ENCODE results near the gene MEGF11. TPM values are rescaled to one million over a fixed set of nuclear protein-coding genes. Genes with fewer than 3 reads are reported as not detected.

MEGF11 gene
- total and polyA plus RNA-seq, 10 donors: 0.02 to 0.61 (median 0.23) TPM; not detected in 4

DNA sequence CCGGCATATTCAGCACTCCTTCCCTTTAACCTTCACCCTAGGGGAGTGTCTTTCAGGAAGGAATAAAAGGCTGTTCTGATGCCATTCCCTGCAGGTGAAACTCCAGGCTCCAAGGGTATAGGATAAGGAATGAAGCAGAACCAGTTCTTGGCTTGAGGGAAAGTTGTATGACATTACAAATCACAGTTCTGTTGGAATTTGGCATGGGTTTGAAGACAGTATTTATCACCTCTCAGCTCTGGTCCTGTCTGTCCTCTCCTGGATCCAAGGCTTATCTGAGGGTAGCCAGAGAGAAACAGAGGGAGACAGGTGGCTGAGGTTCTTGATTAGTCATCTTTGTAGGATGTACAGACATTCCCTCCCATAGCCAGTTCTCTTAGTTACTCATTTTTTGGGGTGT, 347.2 kb downstream of the MEGF11 start:
- DNase-seq: no peak
- Histone ChIP-seq H3K4me3 (no peak overlapping the region), H3K9me3 (no peaks in the 10 kb centered on the region), H3K36me3 (peaks cover 2 to 96% (median 15%) of the 10 kb centered on the region in 6 donors), H3K27me3 (replicated peaks in 1 of 7) (no peaks in the 10 kb centered on the region), H3K27ac (no peak overlapping the region), H3K4me1 (peaks cover 3 to 27% (median 20%) of the 10 kb centered on the region in 6 donors)
- 72 to 88% (median 79%) methylated on average over 1 of the region's 1 CpG for WGBS, 5 donors
- TF ChIP-seq, protein P1, sequence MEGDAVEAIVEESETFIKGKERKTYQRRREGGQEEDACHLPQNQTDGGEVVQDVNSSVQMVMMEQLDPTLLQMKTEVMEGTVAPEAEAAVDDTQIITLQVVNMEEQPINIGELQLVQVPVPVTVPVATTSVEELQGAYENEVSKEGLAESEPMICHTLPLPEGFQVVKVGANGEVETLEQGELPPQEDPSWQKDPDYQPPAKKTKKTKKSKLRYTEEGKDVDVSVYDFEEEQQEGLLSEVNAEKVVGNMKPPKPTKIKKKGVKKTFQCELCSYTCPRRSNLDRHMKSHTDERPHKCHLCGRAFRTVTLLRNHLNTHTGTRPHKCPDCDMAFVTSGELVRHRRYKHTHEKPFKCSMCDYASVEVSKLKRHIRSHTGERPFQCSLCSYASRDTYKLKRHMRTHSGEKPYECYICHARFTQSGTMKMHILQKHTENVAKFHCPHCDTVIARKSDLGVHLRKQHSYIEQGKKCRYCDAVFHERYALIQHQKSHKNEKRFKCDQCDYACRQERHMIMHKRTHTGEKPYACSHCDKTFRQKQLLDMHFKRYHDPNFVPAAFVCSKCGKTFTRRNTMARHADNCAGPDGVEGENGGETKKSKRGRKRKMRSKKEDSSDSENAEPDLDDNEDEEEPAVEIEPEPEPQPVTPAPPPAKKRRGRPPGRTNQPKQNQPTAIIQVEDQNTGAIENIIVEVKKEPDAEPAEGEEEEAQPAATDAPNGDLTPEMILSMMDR (IDR thresholded peaks at IDR 0.05 in 8 of 11, conservative IDR thresholded peaks at IDR 0.05 in 3 of 11): no peak
- TF ChIP-seq POLR2AphosphoS5 (IDR thresholded peaks at IDR 0.05) (no peak), POLR2A (IDR thresholded peaks at IDR 0.05) (no peak)
- intact Hi-C loops (cut with DNase I; ENCODE audit: low total_unique reads): no loop called here

DNA sequence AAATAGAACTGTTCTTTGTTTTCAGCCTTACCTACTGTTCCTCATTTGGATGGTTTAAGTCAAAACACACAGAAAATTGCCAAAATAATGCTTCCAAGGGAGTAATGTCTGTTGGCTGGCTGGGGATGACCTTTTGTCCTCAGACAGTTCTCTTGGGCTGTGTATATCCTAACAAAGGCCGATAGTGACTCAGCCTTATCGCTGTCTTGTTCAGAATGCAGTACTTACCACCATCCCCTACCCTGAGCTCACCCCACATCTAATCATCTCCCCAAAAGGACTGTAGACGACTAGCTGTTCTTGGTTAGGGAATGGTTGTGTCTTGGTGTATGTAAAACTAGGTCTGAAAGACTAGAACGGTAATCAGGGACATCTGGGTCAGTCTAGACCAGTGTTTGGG, 349.2 kb downstream of the MEGF11 start:
- TF ChIP-seq POLR2AphosphoS5 (IDR thresholded peaks at IDR 0.05) (no peak), POLR2A (IDR thresholded peaks at IDR 0.05) (no peak)
- TF ChIP-seq, protein P1 (IDR thresholded peaks at IDR 0.05 in 8 of 11, conservative IDR thresholded peaks at IDR 0.05 in 3 of 11): no peak
- intact Hi-C loops (cut with DNase I; ENCODE audit: low total_unique reads): no loop called here
- 74 to 99% (median 93%) methylated on average over 4 of the region's 4 CpGs for WGBS, 5 donors
- Histone ChIP-seq H3K27ac (no peak overlapping the region), H3K36me3 (peaks cover 2 to 96% (median 17%) of the 10 kb centered on the region in 6 donors), H3K27me3 (replicated peaks in 1 of 7) (no peaks in the 10 kb centered on the region), H3K4me3 (no peak overlapping the region), H3K4me1 (peaks cover 3 to 46% (median 27%) of the 10 kb centered on the region in 6 donors), H3K9me3 (no peaks in the 10 kb centered on the region)
- DNase-seq: no peak

DNA sequence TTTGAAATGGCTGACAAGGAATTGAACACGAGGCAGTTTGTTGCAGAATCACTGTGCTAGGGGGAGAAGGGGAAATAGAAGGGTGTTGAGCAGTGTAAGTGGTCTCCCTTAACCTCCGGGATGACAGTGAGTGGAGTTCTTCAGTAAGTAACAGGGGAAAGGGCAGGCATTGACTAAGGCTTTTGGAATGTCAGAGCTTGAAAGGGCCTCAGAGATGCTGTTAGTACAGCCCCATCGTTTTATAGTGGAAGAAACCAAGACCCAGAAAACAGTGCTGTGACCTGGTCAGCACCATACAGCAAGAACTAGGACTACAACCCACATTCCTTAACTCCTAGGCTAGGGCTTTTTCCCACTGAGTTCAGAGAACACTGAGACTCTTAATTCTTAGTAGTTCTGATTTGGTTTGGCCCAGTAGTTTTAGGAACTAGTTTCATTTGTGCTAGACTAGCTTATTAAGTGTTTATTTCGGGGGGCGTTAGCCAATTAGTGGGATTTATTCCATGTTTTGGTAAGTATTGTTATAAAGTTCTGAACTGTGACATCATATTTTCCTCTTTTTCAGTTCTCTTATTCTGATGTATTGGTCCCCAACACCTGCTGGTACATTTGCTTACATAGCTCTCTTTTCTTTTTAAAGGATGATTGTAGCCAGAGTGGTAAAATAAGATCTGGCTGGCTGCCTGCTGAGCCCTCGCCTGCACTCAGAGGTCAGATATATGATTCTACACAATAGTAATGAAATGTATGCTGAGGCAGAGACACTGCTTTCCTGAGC, 350.1 kb downstream of the MEGF11 start:
- Histone ChIP-seq H3K4me3 (no peak overlapping the region), H3K27ac (peak overlapping the region in 2 of 8 donors; percentile 28 to 74), H3K9me3 (no peaks in the 10 kb centered on the region), H3K36me3 (peaks cover 2 to 96% (median 17%) of the 10 kb centered on the region in 6 donors), H3K27me3 (replicated peaks in 1 of 7) (no peaks in the 10 kb centered on the region), H3K4me1 (peaks cover 3 to 46% (median 27%) of the 10 kb centered on the region in 6 donors)
- DNase-seq: no peak
- 79 to 90% (median 85%) methylated on average over 6 of the region's 6 CpGs for WGBS, 5 donors
- TF ChIP-seq POLR2A (IDR thresholded peaks at IDR 0.05) (no peak), POLR2AphosphoS5 (IDR thresholded peaks at IDR 0.05) (no peak)
- TF ChIP-seq, protein P1 (IDR thresholded peaks at IDR 0.05 in 8 of 11, conservative IDR thresholded peaks at IDR 0.05 in 3 of 11): no peak
- intact Hi-C loops (cut with DNase I; ENCODE audit: low total_unique reads): no loop called here

DNA sequence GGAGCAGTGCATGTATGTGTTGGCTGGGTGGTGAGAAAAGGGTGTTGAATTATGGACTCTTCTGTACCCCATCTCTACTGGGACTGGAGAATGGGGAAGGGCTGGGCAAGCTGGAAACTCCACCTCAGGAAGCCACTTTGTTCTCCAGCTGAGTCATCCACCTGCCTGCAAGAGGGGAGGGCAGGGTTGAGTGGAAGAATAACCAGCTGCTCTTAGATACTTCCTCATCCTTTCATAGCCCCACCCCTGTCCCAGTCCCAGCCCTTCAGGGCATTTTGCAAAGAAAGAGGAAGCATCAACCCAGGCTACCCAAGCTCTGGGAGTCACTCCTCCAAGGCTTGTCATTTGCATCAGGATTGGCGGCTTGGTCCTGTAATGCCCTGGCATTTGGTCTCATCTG, 351.2 kb downstream of the MEGF11 start:
- intact Hi-C loops (cut with DNase I; ENCODE audit: low total_unique reads): no loop called here
- peak; percentile 81 for DNase-seq
- Histone ChIP-seq H3K4me3 (no peak overlapping the region), H3K27me3 (replicated peaks in 1 of 7) (no peaks in the 10 kb centered on the region), H3K27ac (peak overlapping the region in 4 of 8 donors; percentile 16 to 74 (median 38)), H3K4me1 (peaks cover 3 to 46% (median 24%) of the 10 kb centered on the region in 6 donors), H3K9me3 (no peaks in the 10 kb centered on the region), H3K36me3 (peaks cover 0 to 96% (median 22%) of the 10 kb centered on the region in 6 donors)
- TF ChIP-seq, protein P1 (IDR thresholded peaks at IDR 0.05 in 8 of 11, conservative IDR thresholded peaks at IDR 0.05 in 3 of 11): no peak
- TF ChIP-seq POLR2AphosphoS5 (IDR thresholded peaks at IDR 0.05) (peak in 2 of 3 donors; percentile 15 to 59), POLR2A (IDR thresholded peaks at IDR 0.05) (no peak)
- 36 to 86% (median 53%) methylated on average over 1 of the region's 1 CpG for WGBS, 5 donors
